Tongue (tissue), 2 donors: Measurements from ENCODE around the gene TRPM4. TPM values are rescaled to one million over a fixed set of nuclear protein-coding genes. Genes with fewer than 3 reads are reported as not detected.
"Not testable (repeated sequence)": the region's sequence is repeated elsewhere in the genome, so short reads cannot be mapped to it uniquely, and the experiment has no call there.

Source experiments
- DNase-seq: peaks from one replicate; pipeline ENCODE4 v3.0.0-alpha.2; 2015
- total RNA-seq: library from RNA; depleted of rRNA; stranded (reverse); fragments of >200 nt; gene quantifications from one replicate; pipeline ENCODE4 v1.2.3, GENCODE V29; 2014

TRPM4 gene
- total RNA-seq = 28.2 TPM

DNA sequence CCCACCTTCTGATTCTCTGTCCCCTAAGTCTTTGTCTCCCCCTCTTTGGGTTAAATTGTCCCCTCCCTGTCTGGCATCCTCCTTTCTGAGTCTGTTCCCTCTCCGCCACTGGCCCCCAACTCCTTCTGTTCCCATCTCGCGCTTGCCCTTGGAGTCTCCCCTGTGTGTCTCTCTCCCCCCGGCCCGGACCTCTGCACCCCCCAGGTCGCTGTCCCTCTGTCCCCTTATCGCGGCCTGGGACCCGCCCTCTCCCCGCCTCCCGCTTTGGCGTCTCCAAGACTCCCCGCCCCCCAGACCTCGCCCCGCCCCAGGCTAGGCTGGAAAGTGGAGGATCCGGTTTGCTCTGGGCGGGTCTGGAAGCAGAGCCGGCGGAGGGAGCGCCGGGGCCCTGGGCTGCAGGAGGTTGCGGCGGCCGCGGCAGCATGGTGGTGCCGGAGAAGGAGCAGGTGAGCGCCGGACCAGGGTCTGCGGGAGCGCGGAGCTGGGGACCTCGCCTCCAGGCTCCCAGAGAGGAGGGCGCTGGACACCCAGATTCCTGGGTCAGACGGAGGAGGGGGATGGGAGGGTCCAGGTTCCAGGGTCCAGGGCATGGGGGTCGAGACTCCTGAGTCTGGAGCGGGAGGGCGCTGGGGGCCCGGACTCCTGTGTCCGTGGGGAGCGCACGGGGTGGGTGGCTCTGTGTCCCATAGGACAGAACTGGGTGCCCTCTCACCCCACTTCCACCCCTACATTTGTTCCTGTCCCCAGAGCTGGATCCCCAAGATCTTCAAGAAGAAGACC is at the start of gene TRPM4:
Gene TRPM4 (plus strand): TSS at position 348 of the 780 bp plus-strand sequence. CDS start 75 bp downstream, at position 423.
- DNase-seq = peak; percentile 97

DNA sequence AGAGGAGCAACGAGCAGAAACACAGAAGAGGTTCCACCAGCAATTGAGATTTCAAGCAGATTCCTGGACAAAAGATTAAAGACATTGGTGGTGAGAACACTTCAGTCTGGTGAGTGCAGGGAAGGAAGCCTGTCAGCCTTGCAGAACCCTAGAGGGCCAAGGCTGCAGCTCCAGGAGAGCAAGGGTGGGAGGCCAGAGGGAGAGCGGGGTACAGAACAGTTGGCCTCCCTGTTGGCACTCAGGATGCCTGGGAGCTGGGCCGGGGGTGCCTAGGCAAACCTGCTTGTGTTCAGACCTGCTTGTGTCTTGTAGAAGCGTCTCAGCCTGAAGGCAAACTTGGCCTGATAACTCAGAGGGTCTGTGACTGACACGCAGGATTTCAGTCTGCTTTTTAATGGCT is 48.5 kb upstream of the TRPM4 start:
- DNase-seq = no peak

DNA sequence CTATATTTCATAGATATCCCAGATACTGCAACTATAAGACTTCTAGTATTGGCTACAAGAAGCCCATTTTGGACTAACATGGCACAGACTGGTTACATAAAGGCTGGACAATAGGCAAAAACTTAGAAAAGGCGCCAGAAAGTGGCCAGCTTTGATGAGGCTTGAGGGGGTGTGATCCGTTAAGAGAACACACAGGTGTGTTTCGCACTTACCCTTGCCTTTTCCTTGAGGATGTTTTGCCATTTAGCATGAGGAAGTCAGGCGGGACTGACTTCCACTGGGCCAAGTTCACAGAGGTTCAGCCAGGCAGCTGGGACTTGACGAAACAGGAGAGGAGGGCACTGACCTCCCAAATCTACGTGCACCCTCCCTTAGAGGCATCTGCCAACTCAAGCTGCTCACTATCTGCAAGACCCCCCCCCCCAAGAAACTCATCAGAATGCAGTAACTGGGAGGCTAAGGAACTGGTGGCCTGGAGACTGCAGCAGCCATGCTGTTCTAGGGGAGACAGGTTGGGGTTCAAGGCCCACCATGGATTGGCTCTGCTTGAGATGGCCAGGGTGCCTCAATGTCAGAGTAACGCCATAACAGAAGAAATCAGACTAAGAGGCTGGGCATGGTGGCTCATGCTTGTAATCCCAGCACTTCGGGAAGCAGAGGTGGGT is 47.9 kb upstream of the TRPM4 start:
- no peak for DNase-seq

DNA sequence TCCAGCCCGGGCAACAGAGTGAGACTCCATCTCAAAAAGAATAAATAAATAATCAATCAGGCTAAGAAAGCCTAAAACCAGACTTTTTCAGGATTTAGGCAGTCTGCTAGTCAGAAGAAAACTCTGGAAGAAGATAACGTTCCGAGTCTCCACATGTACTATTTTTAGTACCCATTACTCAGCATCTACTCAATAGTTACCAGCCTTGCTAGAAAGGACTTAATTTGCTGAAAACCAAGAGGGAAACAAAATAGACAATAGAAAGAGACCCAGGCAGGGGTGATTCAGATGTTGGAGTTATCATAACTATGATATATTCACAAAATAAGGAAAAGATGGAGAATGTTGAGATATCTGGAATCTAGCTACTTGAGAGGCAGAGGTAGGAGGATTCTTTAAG is 47.0 kb upstream of the TRPM4 start:
- no peak for DNase-seq

DNA sequence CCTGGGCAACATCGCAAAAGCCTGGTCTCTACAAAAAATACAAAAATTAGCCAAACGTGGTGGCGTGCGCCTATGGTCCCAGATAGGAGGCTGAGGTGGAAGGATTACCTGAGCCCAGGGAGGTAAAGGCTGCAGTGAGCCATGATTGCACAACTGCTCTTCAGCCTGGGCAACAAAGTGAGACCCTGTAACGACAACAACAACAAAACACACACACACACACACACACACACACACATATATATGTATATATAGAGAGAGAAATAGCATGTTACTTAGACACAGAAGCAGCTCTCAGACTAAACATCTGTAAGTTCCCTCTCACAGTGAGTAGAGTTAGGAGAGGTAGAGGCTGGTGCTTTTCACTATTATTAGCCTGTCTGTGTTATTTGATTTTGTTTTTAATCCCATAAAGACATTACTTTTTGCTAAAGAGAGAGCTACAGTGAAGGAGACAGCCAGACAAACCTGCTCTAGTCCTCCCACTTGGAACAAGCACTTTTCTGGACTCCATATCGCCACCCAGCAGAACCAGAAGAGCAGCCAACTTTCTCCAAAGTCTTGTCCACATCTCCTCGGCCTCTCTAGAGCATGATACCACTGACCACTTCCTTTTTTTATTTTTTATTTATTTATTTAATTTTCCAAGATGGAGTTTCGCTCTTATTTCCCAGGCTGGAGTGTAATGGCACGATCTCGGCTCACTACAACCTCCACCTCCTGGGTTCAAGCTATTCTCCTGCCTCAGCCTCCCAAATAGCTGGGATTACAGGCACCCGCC is 46.2 kb upstream of the TRPM4 start:
- DNase-seq = no peak

DNA sequence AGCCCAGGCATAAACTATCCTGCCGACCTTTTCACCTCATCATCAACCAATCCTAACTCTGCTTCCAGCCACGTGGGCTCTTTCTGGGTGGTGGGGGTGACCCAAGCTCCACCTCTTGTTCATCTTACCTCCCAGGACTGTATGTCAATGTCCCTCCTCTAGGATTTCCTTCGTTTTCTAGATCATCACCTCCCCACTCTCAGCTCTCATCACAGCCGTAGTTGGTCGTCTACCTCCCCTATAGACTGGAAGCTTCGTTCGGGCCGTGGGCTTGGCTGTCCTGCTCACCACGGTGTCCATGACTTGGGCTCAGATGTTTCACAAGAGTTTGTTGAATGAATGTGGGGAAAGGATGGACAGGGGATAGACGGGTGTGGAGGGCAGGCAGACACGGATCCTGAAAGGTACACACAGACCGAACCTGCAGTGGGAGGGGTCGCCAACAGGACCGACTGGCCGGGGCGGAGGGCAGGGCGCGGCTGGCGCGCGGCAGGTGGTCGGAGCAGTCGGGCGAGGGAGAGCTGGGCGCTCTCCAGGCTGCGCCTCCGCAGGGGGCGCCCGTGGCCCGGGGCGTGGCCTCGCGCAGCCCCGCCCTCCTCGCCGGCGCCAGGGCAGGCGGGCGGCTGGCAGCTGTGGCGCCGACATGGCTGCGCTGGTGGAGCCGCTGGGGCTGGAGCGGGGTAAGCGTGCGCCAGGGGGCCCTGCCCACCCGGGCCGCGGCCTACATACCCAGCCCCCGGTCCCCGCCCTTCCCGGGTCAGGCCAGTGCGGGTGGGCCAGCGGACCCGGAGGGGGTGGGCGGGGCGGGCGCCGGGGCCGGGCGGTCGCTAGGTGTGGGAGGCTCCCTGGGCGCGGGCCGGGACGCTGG is 43.6 kb upstream of the TRPM4 start, which contains the start of gene LIN7B:
Gene LIN7B (plus strand): TSS at position 609 of the 868 bp plus-strand sequence. CDS start 35 bp downstream, at position 644.
- peak; percentile 88 for DNase-seq

DNA sequence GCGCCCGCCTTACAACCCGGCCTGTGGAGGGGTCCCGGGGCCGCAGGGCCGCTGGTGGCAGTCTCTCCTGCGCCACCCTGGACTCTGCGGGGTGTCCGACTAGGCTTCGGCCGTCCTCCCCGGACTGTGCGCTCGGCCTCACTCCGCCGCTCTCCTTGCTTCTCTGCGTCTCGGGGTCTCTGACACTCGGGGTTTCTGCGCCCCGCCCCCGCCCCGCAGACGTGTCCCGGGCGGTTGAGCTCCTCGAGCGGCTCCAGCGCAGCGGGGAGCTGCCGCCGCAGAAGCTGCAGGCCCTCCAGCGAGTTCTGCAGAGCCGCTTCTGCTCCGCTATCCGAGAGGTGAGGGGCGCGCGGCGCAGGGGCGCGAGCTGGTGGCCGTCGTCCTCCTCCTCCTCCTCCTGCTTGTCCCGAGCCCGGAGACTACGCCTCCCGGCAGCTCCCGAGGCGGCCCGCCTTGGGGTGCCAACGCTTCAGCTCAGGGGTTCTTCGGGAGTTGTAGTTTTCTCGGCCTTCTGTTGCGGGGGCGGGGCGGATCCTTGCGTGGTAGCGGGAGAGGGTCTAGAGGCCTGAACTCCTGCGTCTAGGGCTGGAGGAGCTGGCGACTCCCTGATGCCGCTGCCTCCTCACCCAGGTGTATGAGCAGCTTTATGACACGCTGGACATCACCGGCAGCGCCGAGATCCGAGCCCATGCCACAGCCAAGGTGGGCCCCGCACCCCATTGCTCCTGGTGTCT is 42.8 kb upstream of the TRPM4 start:
- peak; percentile 87 for DNase-seq

DNA sequence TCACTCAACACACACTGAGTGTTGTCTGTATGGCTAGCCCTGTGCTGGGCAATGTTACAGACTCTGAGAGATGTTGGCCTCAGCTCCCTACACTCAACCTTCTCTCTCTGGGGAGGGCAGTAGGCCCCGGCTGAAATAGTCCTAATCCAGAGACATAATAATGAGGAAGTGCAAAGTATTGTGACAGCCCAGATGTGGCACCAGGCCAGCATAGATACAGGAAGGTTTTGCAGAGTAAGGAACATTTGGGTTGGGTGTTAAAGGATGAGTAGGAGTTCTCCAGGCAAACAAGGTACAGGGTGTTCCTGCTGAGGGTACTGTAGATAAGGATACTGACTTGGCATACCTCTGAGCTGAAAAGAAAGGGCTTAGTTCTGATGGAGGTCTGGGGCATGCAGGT is 41.0 kb upstream of the TRPM4 start:
- DNase-seq = no peak

DNA sequence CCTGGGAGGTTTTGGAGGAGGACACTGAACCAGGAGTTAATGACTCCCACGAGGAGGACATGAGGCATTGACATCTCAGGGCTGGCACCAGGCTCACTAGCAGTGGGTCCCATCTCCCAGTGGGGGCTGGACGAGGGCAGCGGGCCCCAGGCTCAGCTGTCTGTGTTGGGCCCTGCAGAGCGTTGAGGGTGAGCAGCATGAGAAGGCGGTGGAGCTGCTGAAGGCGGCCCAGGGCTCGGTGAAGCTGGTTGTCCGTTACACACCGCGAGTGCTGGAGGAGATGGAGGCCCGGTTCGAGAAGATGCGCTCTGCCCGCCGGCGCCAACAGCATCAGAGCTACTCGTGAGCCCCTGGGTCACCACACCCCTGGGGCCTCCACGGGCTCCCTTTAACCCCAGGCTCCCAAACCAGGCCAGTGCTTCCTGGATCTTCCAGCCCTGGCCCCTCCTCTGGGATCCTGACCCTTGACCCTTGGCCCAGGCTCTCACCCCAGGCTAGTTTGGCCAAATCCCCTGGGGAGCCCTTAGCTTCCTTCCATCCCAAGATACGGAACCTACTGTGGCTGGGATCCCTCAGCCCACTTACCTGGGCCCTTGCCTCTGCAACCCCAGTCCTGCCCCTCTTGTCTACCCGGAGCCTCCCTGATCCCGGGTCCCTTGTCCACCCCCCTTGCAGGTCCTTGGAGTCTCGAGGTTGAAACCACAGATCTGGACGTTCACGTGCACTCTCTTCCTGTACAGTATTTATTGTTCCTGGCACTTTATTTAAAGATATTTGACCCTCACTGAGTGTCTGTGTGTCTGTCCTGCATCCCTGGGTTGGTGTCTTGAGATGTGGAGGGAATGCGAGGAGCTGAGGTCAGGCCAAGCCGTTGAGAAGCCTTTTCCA is 39.7 kb upstream of the TRPM4 start:
- no peak for DNase-seq

DNA sequence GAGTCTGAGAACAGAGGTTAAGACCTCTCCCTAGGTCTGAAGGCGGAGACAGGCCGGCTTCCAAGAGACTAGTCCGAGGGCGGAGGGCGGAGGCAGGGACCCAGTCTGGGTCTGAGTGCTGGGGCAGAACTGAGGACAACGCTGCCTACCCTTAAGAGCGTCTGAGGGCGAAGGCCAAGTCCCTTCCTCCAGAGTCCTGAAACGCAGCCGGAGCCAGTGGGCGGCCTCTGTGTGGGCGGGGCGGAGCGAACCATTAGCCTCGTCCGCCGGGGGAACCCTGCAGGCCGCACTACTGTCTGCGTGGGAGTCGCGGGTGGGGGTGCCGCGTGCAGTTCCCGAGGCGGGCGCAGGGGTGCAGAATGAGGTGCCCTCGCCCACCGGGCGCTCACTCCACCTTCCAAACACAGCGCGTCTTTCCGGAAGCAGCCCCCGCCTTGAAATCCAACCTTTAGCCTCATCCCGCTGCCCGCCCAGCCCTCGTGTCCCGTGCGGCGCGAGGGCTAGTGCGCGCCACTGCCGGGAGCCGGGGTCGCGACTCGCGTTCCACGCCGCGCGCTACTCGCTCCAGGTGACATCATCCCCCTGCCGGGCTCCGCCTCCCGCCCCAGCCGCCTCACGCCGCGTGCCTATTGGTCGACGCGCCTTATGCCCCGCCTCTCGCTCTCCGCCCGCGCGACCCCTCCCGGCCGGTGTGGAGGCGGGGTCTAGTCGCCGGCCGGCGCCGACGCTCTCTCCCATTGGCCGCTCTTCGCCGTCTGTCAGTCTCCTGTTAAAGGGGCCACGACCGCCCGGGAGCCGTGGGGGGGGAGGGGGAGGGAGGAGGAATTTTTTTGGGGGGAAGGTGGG is 38.8 kb upstream of the TRPM4 start, which contains the start of gene C19orf73:
Gene C19orf73 (minus strand): TSS at position 579 of the 846 bp plus-strand sequence. CDS start 121 bp downstream, at position 458.
- peak; percentile 98 for DNase-seq

DNA sequence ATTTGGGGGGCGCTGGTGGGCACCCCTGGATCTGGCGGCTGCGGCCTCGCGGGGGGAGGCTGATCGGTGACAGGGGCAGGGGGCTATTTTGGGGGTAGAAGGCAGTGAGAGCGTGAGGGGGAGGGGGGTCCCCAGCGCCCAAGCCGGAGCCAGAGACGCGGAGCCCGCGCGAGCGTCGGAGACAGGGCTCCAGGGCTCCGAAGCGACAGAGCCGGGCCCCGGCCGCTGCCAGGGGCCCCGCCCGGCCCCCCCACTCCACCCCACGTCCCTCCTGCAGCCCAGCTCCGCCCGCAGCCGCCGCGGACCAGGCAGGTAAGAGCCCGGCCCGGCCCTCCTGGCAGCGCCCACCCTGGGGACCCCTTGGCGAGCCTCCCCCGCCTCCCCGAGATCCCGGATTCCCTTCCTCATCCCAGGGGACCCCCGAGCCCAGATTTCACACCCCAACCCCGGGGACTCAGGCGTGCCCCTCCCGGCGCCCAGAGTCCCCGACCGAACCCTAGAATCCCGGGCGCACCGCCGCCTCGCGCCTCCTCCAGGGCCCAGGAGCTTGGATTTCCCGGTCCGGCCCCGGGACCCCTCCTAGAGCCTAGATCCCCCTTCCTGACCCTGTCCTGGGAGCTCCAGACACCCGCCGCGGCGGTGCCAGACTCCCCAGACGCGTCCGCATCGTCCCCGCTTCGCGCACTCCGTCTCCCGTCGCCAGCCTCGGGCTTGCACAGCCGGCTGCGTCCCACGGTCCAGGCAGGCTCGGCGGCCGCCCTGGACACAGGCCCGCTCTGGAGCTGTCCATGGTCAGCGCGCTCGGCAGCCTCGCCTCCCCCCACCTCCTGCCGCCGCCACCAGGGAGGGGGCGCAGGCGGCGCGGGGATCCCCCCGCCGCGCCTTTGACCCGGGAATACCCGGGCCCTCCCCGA is 37.9 kb upstream of the TRPM4 start, which contains the start of gene PPFIA3:
Gene PPFIA3 (plus strand): TSS at position 134 of the 914 bp plus-strand sequence. CDS start 8,330 bp downstream, outside the sequence.
- DNase-seq = peak; percentile 71

DNA sequence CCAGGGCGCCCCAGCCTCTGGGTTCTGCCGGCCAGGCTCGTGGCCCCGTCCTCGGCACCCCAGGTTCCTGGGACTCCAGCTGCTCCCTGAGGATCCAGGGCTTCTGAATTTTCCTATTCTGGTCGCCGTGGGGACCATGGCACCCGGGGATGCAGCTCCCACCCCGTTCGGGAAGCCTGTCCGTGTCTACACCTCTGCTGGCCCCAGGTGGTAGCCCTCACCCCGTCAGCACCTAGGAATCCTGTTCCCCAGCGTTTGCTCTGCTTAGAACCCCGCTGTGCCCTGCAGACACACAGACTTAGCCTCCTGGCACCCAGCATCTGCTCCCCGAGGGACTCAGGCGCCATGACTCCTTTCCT is 37.3 kb upstream of the TRPM4 start:
- no peak for DNase-seq

DNA sequence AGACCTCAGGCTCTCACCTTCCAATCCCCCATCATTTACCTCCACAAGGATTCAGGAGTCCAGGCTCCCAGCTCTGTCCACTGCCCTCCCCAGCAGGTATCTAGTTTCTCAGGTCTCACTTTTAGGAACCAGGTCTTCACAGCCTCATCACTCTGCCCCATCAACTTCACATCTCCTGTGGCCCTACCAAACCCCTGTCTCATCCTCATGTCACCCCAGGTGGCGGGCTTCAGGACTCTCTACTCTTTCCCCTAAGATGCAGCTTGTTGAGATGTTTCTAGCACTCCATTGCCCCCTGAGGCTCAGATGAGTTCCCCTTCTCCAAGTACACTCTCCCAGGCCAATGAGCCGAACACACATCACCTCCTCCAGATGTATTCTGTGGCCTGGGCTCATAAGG is 36.7 kb upstream of the TRPM4 start:
- no peak for DNase-seq

DNA sequence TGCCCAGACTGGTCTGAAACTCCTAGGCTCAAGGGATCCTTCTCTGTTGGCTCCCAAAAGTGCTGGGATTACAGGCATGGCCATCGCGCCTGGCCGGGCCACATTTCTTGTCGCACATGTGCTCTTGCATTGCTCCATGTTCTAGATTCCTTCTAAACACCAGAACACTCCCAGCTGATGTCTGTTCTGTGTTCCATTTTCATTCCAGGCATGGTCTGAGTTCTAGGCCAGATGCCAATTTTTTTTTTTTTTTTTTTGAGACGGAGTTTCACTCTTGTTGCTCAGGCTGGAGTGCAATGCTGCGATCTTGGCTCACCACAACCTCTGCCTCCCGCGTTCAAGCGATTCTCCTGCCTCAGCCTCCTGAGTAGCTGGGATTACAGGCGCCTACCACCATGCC is 35.8 kb upstream of the TRPM4 start:
- DNase-seq = not testable (repeated sequence)

DNA sequence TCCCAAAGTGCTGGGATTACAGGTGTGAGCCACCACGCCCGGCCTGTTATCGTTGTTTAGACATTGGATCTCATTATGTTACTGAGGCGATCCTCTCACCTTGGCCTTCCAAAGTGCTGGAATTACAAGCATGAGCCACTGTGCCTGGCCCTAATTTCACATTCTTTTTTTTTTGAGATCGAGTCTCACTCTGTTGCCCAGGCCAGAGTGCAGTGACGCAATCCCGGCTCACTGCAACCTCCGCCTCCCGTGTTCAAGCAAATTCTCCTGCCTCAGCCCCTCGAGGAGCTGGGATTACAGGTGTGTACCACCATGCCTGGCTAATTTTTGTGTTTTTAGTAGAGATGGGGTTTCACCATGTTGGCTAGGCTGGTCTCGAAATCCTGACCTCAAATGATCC is 34.3 kb upstream of the TRPM4 start:
- DNase-seq = not testable (repeated sequence)

DNA sequence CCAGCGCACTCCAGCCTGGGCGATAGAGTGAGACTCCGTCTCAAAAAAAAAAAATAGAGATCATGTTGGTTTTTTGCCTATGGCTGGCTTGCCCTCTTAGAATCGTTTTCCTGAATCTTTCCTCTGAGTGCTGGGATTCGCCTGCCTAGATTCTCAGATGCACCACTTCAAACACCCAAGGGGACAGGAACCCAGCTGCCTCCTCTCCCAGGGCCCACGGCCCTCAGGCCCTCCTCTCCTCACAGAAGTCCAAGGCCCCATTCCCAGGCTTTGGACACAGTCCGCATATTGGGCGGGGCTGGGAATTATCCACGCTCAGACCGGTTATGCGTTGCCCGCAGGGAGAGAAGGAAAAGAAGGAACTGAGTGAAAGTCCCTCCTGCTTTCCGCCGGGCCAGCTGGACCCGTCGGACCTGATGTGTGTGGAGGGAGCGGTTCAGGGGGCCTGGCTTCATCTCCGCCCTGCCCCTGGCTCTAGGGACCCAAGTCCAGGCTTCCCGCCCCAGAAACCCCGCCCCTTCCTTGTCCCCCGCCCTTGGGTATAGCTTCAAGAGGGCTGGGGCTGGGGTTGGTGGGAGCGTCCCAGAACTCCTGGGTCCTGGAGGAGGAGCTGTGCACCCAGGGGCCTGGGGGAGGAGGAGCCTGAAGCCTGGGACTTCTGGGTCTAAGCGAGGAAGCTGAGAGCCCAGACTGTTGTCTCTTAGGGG is 32.4 kb upstream of the TRPM4 start:
- peak; percentile 43 for DNase-seq

DNA sequence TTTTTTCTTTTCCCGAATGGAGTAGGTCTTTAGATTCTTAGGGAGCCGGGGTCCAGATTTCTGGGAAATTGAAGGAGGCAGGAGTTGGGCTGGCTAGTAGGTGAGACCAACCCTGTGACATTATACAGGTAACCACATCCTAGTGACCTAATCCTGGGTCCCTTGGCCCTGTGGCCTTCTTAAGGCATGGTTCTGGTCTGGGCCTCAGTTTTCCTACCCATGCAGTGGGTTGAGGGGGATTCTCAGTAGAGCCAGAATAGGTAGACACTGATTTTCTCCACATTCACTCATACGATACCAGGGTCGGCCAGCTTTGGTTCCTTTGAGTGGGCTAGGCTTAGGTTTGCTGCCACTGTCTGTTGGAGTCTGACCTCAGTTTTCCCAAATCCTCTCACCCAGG is 31.0 kb upstream of the TRPM4 start:
- DNase-seq = no peak
